HepG2 (cell line): ENCODE data around the gene CEACAM16. TPM values are rescaled to one million over a fixed set of nuclear protein-coding genes. Genes with fewer than 3 reads are reported as not detected.

Experiments used
- ARID5B ChIP-seq: IDR thresholded peaks from 2 replicates; pipeline ENCODE4 v1.4.0; 2020; ENCODE audit warnings: mild to moderate bottlenecking, missing genetic modification reagents
- ATF6 ChIP-seq: sonication (generic); formaldehyde crosslinking; conservative IDR thresholded peaks from 2 replicates; pipeline ENCODE4 v1.4.0; 2020; ENCODE audit warnings: missing genetic modification reagents
- BCLAF1 ChIP-seq: fragments of 450-650 bp; IDR thresholded peaks from 2 replicates; pipeline ENCODE4 v1.6.1; 2017; ENCODE audit warnings: mild to moderate bottlenecking
- E2F2 ChIP-seq: sonication (generic); formaldehyde crosslinking; IDR thresholded peaks from 2 replicates; pipeline ENCODE4 v1.4.0; 2020; ENCODE audit warnings: missing genetic modification reagents, borderline replicate concordance
- ETV5 ChIP-seq: IDR thresholded peaks from 2 replicates; pipeline ENCODE4 v1.6.1; 2018; ENCODE audit warnings: missing biosample characterization, missing genetic modification reagents, inconsistent platforms, borderline replicate concordance
- MZF1 ChIP-seq: sonication (generic); formaldehyde crosslinking; IDR thresholded peaks from 2 replicates; pipeline ENCODE4 v1.8.1; 2023; ENCODE audit warnings: mild to moderate bottlenecking, missing genetic modification reagents, borderline replicate concordance
- NR0B2 ChIP-seq: sonication (generic); formaldehyde crosslinking; IDR thresholded peaks from 2 replicates; pipeline ENCODE4 v1.4.0; 2020; ENCODE audit warnings: mild to moderate bottlenecking, missing genetic modification reagents
- PHF20 ChIP-seq: sonication (generic); formaldehyde crosslinking; IDR thresholded peaks from 2 replicates; pipeline ENCODE4 v1.5.0; 2020; ENCODE audit warnings: mild to moderate bottlenecking, missing genetic modification reagents
- PHF8 ChIP-seq: sonication (generic); formaldehyde crosslinking; IDR thresholded peaks from 2 replicates; pipeline ENCODE4 v1.5.0; 2020; ENCODE audit warnings: missing genetic modification reagents
- RNF2 ChIP-seq: fragments of 450-650 bp; conservative IDR thresholded peaks from 2 replicates; pipeline ENCODE4 v1.6.1; 2016; ENCODE audit warnings: low read depth
- TAF1 ChIP-seq: sonication (generic); formaldehyde crosslinking; IDR thresholded peaks from 2 replicates; pipeline ENCODE4 v1.4.0; 2020; ENCODE audit warnings: missing genetic modification reagents
- ZFP1 ChIP-seq: IDR thresholded peaks from 2 replicates; pipeline ENCODE4 v1.6.1; 2016
- ZMYM4 ChIP-seq: sonication (generic); formaldehyde crosslinking; IDR thresholded peaks from 2 replicates; pipeline ENCODE4 v1.8.1; 2023; ENCODE audit warnings: mild to moderate bottlenecking, missing genetic modification reagents
- ZNF230 ChIP-seq: sonication (generic); formaldehyde crosslinking; IDR thresholded peaks from 2 replicates; pipeline ENCODE4 v1.4.0; 2020; ENCODE audit warnings: mild to moderate bottlenecking, missing genetic modification reagents
- ZNF574 ChIP-seq: sonication (generic); formaldehyde crosslinking; IDR thresholded peaks from 2 replicates; pipeline ENCODE4 v1.4.0; 2020; ENCODE audit warnings: missing genetic modification reagents
- ZNF652 ChIP-seq: IDR thresholded peaks from 2 replicates; pipeline ENCODE4 v1.6.1; 2016; ENCODE audit warnings: low read depth, borderline replicate concordance
- ZNF883 ChIP-seq: sonication (generic); formaldehyde crosslinking; IDR thresholded peaks from 2 replicates; pipeline ENCODE4 v1.5.1; 2020; ENCODE audit warnings: mild to moderate bottlenecking, missing genetic modification reagents; ENCODE audit errors: not compliant biosample characterization
- polyA plus RNA-seq, 8 experiments: library from polyadenylated mRNA; depleted of rRNA in 3 of 8; stranded (reverse) in 7 of 8; unstranded in 1 of 8; fragments of >200 nt; fragmentation: Illumina TruSeq in 4 of 8; extraction: Trizol in 4 of 8; gene quantifications; 2 replicates each; pipeline versions ENCODE4 v1.2.1 to v1.2.3, GENCODE V29; 2011 to 2016; ENCODE audit warnings: low read depth in 4 of 8, missing spikeins in 1 of 8, mixed read lengths in 1 of 8; ENCODE audit not compliant: insufficient read depth in 1 of 8
- total RNA-seq, 5 experiments: library from RNA; depleted of rRNA; stranded (reverse); fragments of >200 nt; fragmentation: Illumina TruSeq; extraction: Trizol; gene quantifications; 2 replicates each; pipeline ENCODE4 v1.2.3, GENCODE V29; 2016; ENCODE audit warnings: low read depth in 1 of 5

Gene CEACAM16
- total and polyA plus RNA-seq, 2 of the 13 experiments (the other 11 are each of a cell fraction or from before 2014, with no cell fraction given) = not detected

GRCh38 chr19:44723952-44724319 lies 25.0 kb downstream of the CEACAM16 start (continued):
- TF ChIP-seq NR0B2 = peak; percentile 45; the same call in 1 of the 2 replicates
- no peak for TF ChIP-seq ZNF652 (CRISPR knock-in tag)
- no peak for TF ChIP-seq MZF1 (CRISPR knock-in tag)
- TF ChIP-seq PHF8 (CRISPR knock-in tag) = no peak
- TF ChIP-seq ETV5 (CRISPR knock-in tag) = peak; percentile 57; the same call in 1 of the 2 replicates
- no peak for TF ChIP-seq TAF1
- TF ChIP-seq RNF2 = no peak
- no peak for TF ChIP-seq ZNF230
- no peak for TF ChIP-seq BCLAF1
- TF ChIP-seq ZNF574 (CRISPR knock-in tag) = 0 out of 2 replicates have a peak, but pooled peaks have one; percentile 34
- no peak for TF ChIP-seq ZFP1
- no peak for TF ChIP-seq PHF20 (CRISPR knock-in tag)
- TF ChIP-seq ZNF883 = no peak
- TF ChIP-seq ZMYM4 = no peak; the same call in 1 of the 2 replicates
- peak; percentile 42; the same call in 1 of the 2 replicates for TF ChIP-seq ARID5B (CRISPR knock-in tag)
- 0 out of 2 replicates have a peak, but pooled peaks have one; percentile 70 for TF ChIP-seq ATF6 (CRISPR knock-in tag)
- TF ChIP-seq E2F2 (CRISPR knock-in tag) = no peak
